HCT116 (cell line): ENCODE results near the gene NUDT16. TPM values are rescaled to one million over a fixed set of nuclear protein-coding genes. Genes with fewer than 3 reads are reported as not detected.

Source experiments
- ATAC-seq: fragments of 200-7000 bp; cut with Tn5 transposase; 2 replicates; pipeline ENCODE4 v1.9.1; 2020; ENCODE audit warnings: mild to moderate bottlenecking, moderate library complexity
- BruUV-seq: library from RNA; stranded (reverse); fragments of 400-500 nt; replicated peaks from 2 replicates; lab custom pipeline; 2021; lab: Mats Ljungman, UMichigan
- CTCF ChIA-PET: fragments of 300-600 bp; sonication (Branson Sonifier 250); formaldehyde crosslinking; loops from one replicate; lab custom pipeline; 2021; ENCODE audit warnings: antibody characterized with exemption; lab: Charles Lee
- POLR2A ChIA-PET: fragments of 300-600, 350-600 bp; sonication (Branson Sonifier 250); formaldehyde crosslinking; loops from one replicate; lab custom pipeline; 2021; ENCODE audit warnings: antibody characterized with exemption; lab: Charles Lee
- RAD21 ChIA-PET, 2 experiments: fragments of 300-600 bp; sonication (Branson Sonifier 250); formaldehyde crosslinking; loops; one replicate each; lab custom pipeline; 2023; ENCODE audit warnings: low total read pairs in 2 of 2; ENCODE audit not compliant: uncharacterized antibody in 2 of 2, unreplicated experiment in 2 of 2, low non-redundant PET in 1 of 2; lab: Charles Lee
- DNase-seq: peaks from one replicate; pipeline ENCODE4 v3.0.0-alpha.2; 2010; ENCODE audit warnings: low read depth, low spot score
- H2AFZ ChIP-seq: fragments of 200-600 bp; shearing (Covaris generic), sonication (generic); 2 replicates; pipeline ENCODE4 v1.6.1; 2017; ENCODE audit warnings: low read depth, mixed run types, mixed read lengths, antibody characterized with exemption, low read length; ENCODE audit not compliant: poor library complexity, severe bottlenecking
- H3K27ac ChIP-seq: 2 replicates; pipeline ENCODE4 v1.5.1; 2012; ENCODE audit warnings: low read depth, low read length
- H3K27me3 ChIP-seq: fragments of 200-600 bp; sonication (generic); 2 replicates; pipeline ENCODE4 v1.6.1; 2016; ENCODE audit warnings: mixed run types, low read length, mixed read lengths; ENCODE audit not compliant: insufficient read depth
- H3K36me3 ChIP-seq, 2 experiments: fragments of 200-500 bp in 1 of 2; fragments of 200-600 bp in 1 of 2; sonication (Bioruptor generic) in 1 of 2; sonication (generic) in 1 of 2; 2 replicates each; pipeline versions ENCODE4 v1.5.1 to v1.6.1; 2014 to 2016; ENCODE audit warnings: low read length in 2 of 2, inconsistent platforms in 1 of 2, mixed read lengths in 1 of 2, mixed run types in 1 of 2; ENCODE audit not compliant: insufficient read depth in 2 of 2, control insufficient read depth in 1 of 2
- H3K4me1 ChIP-seq, 2 experiments: fragments of 200-600 bp in 1 of 2; sonication (generic) in 1 of 2; 2 replicates each; pipeline versions ENCODE4 v1.5.1 to v1.6.1; 2012 to 2017; ENCODE audit warnings: low read length in 2 of 2, inconsistent platforms in 1 of 2, mild to moderate bottlenecking in 1 of 2, mixed read lengths in 1 of 2, mixed run types in 1 of 2, moderate library complexity in 1 of 2; ENCODE audit not compliant: insufficient read depth in 2 of 2, control insufficient read depth in 1 of 2
- H3K4me2 ChIP-seq: fragments of 200-600 bp; sonication (generic); 2 replicates; pipeline ENCODE4 v1.6.1; 2017; ENCODE audit warnings: mixed run types, low read length, mixed read lengths
- H3K4me3 ChIP-seq, 2 experiments: fragments of 200-600 bp in 1 of 2; sonication (generic) in 1 of 2; replicated peaks in 1 of 2; 2 replicates each; pipeline ENCODE4 v1.5.1; 2011 to 2016; ENCODE audit warnings: low read length in 2 of 2, control low read depth in 1 of 2, low read depth in 1 of 2, mild to moderate bottlenecking in 1 of 2, mixed read lengths in 1 of 2, mixed run types in 1 of 2
- H3K79me2 ChIP-seq: fragments of 200-600 bp; sonication (generic); 2 replicates; pipeline ENCODE4 v1.6.1; 2017; ENCODE audit warnings: mild to moderate bottlenecking, mixed run types, low read length, moderate library complexity, mixed read lengths; ENCODE audit not compliant: insufficient read depth
- H3K9ac ChIP-seq: fragments of 200-600 bp; sonication (generic); 2 replicates; pipeline ENCODE4 v1.6.1; 2016; ENCODE audit warnings: low read length, mixed read lengths
- H3K9me2 ChIP-seq: fragments of 200-600 bp; sonication (generic), shearing (Covaris generic); 2 replicates; pipeline ENCODE4 v1.6.1; 2017; ENCODE audit warnings: mixed run types, mild to moderate bottlenecking, moderate library complexity; ENCODE audit not compliant: insufficient read depth
- H3K9me3 ChIP-seq, 2 experiments: fragments of 200-500 bp in 1 of 2; fragments of 200-600 bp in 1 of 2; sonication (Bioruptor generic) in 1 of 2; sonication (generic) in 1 of 2; 2 replicates each; pipeline ENCODE4 v1.6.1; 2014 to 2017; ENCODE audit warnings: low read length in 2 of 2, mixed read lengths in 2 of 2, inconsistent platforms in 1 of 2, low read depth in 1 of 2, mild to moderate bottlenecking in 1 of 2, mixed run types in 1 of 2, moderate library complexity in 1 of 2; ENCODE audit not compliant: control insufficient read depth in 1 of 2, insufficient read depth in 1 of 2
- H4K20me1 ChIP-seq: fragments of 200-600 bp; sonication (generic), shearing (Covaris generic); 2 replicates; pipeline ENCODE4 v1.6.1; 2017; ENCODE audit warnings: mixed run types, mild to moderate bottlenecking, moderate library complexity; ENCODE audit not compliant: insufficient read depth
- ATF3 ChIP-seq: IDR thresholded peaks from 2 replicates; pipeline ENCODE4 v1.6.1; 2012
- CBX3 ChIP-seq: IDR thresholded peaks from 2 replicates; pipeline ENCODE4 v1.6.1; 2012; ENCODE audit warnings: low read depth
- CEBPB ChIP-seq: IDR thresholded peaks from 2 replicates; pipeline ENCODE4 v1.6.1; 2012; ENCODE audit warnings: low read depth
- EGR1 ChIP-seq: IDR thresholded peaks from 2 replicates; pipeline ENCODE4 v1.6.1; 2012; ENCODE audit warnings: low read depth
- ELF1 ChIP-seq: IDR thresholded peaks from 2 replicates; pipeline ENCODE4 v1.6.1; 2012; ENCODE audit warnings: low read depth, borderline replicate concordance
- FOSL1 ChIP-seq: IDR thresholded peaks from 2 replicates; pipeline ENCODE4 v1.6.1; 2012; ENCODE audit warnings: low read depth
- JUND ChIP-seq: IDR thresholded peaks from 2 replicates; pipeline ENCODE4 v1.6.1; 2012
- POLR2A ChIP-seq: IDR thresholded peaks from 2 replicates; pipeline ENCODE4 v1.7.0; 2011; ENCODE audit warnings: borderline replicate concordance; ENCODE audit not compliant: insufficient read depth, insufficient read length; ENCODE audit errors: extremely low read depth
- POLR2AphosphoS5 ChIP-seq: IDR thresholded peaks from 2 replicates; pipeline ENCODE4 v1.6.1; 2011; ENCODE audit warnings: mild to moderate bottlenecking, low read depth, low read length, moderate library complexity
- RAD21 ChIP-seq: IDR thresholded peaks from 2 replicates; pipeline ENCODE4 v1.6.1; 2012; ENCODE audit warnings: low read depth, mild to moderate bottlenecking
- SIN3A ChIP-seq: IDR thresholded peaks from 2 replicates; pipeline ENCODE4 v1.6.1; 2012; ENCODE audit warnings: low read depth
- SRF ChIP-seq: IDR thresholded peaks from 2 replicates; pipeline ENCODE4 v1.6.1; 2012; ENCODE audit warnings: low read depth
- TCF7L2 ChIP-seq: IDR thresholded peaks from 2 replicates; pipeline ENCODE4 v1.7.0; 2011; ENCODE audit warnings: borderline replicate concordance, inconsistent platforms; ENCODE audit not compliant: insufficient read depth, insufficient read length; ENCODE audit errors: extremely low read depth
- intact Hi-C: fragments of 100-400 bp; cut with micrococcal nuclease; formaldehyde crosslinking; loops from 2 replicates; pipeline ENCODE4 v1.10.0; 2022
- total RNA-seq: library from RNA; stranded (reverse); gene quantifications from one replicate; pipeline ENCODE4 v1.2.1, GENCODE V29; 2021; ENCODE audit not compliant: unreplicated experiment

NUDT16 gene
- total RNA-seq, 1 experiment from 2014 or later: 9.7 TPM

- no peaks in the 10 kb centered on the region for H3K9me3 ChIP-seq
- no peaks in the 10 kb centered on the region for H4K20me1 ChIP-seq
- no peaks in the 10 kb centered on the region for H3K9me2 ChIP-seq
- no peak for TF ChIP-seq JUND
- TF ChIP-seq SRF: no peak
- TF ChIP-seq SIN3A: no peak
- TF ChIP-seq POLR2AphosphoS5: no peak
- no peak for TF ChIP-seq TCF7L2
- TF ChIP-seq ATF3: no peak
- no peak for TF ChIP-seq EGR1
- TF ChIP-seq POLR2A: no peak
- no peak for TF ChIP-seq CBX3
- no peak for TF ChIP-seq RAD21
- TF ChIP-seq ELF1: no peak
- no peak for TF ChIP-seq CEBPB
- TF ChIP-seq, all 23 proteins: peak for 0
- Histone ChIP-seq H3K79me2 (no peaks in the 10 kb centered on the region), H3K4me2 (no peak overlapping the region), H3K9ac (no peak overlapping the region), H3K36me3 (no peaks in the 10 kb centered on the region), H3K4me1 (peaks cover 13 to 24% of the 10 kb centered on the region in 2 experiments), H3K27ac (no peak overlapping the region), H3K27me3 (no peaks in the 10 kb centered on the region), H3K4me3 (no peak overlapping the region), H2AFZ (no peak overlapping the region)
- no peak for DNase-seq
- ATAC-seq: no peak
- RAD21 ChIA-PET: no interaction called here
- intact Hi-C loops: no loop called here
- BruUV-seq: no TSS peak
- CTCF ChIA-PET: no interaction called here
- POLR2A ChIA-PET: interaction anchor here (1.0 kb wide), 1 partner anchor 15 kb away, joined by 3 read pairs; no protein-coding TSS in a partner anchor
These were observed 27.6 kb upstream of the NUDT16 start for GRCh38 chr3:131353986-131354385.

DNA sequence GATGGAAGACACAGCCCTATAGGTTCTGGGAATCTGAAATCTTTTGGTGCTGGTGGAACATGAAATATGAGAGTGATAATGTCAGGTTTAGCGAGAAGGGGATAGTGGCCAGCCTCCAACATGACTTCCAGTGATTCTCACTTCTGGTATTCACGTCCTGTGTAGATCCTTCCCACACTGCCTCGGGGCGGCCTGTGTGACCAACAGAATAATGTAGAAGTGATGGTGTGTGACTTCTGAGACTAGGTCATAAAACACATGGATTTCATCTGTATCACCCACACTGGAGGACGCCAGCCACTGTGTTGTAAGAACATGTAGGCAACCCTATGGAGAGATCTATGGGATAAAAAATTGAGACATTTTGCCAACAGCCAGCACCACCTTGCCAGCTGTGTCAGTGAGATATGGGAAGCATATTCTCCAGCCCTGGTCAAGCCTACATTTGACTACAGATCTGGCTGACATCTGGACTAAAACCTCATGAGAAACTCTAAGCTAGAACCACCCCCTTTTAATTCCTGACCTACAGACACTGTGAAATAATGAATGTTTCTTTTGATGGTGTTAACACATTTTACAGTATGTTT lies 25.5 kb upstream of the NUDT16 start:
- ChIA-PET POLR2A (no interaction called here), RAD21 (no interaction called here), CTCF (interaction anchor here (0.5 kb wide), 1 partner anchor 346 kb away, joined by 3 read pairs; no protein-coding TSS in a partner anchor)
- Histone ChIP-seq H3K27me3 (no peaks in the 10 kb centered on the region), H4K20me1 (no peaks in the 10 kb centered on the region), H3K4me3 (no peak overlapping the region), H3K36me3 (no peaks in the 10 kb centered on the region), H3K9ac (no peak overlapping the region), H3K9me2 (no peaks in the 10 kb centered on the region), H3K4me1 (peaks cover 0 to 5% of the 10 kb centered on the region in 2 experiments; a peak in 1 of 4 replicates), H3K79me2 (no peaks in the 10 kb centered on the region), H3K9me3 (no peaks in the 10 kb centered on the region), H2AFZ (no peak overlapping the region), H3K4me2 (no peak overlapping the region), H3K27ac (no peak overlapping the region)
- ATAC-seq: no peak
- no peak for DNase-seq
- no peak for TF ChIP-seq FOSL1
- intact Hi-C loops: no loop called here
- no TSS peak for BruUV-seq
